Type B pancreatic cell (in vitro differentiated cells): ENCODE results near the gene S100A4. TPM values are rescaled to one million over a fixed set of nuclear protein-coding genes. Genes with fewer than 3 reads are reported as not detected.

Source experiments
- DNase-seq: peaks from one replicate; pipeline ENCODE4 v3.0.0; 2021; ENCODE audit warnings: mixed read lengths; ENCODE audit not compliant: unreplicated experiment; ENCODE audit errors: extremely low spot score
- H3K27ac Mint-ChIP-seq: 2 replicates; pipeline ENCODE4 v1.8.0; 2021; ENCODE audit warnings: mild to moderate bottlenecking, mixed read lengths
- H3K27me3 Mint-ChIP-seq: 2 replicates; pipeline ENCODE4 v1.8.0; 2021; ENCODE audit warnings: mixed read lengths
- H3K36me3 Mint-ChIP-seq: 2 replicates; pipeline ENCODE4 v1.8.0; 2021; ENCODE audit warnings: mixed read lengths
- H3K4me1 Mint-ChIP-seq: one replicate; pipeline ENCODE4 v1.8.0; 2021; ENCODE audit warnings: mixed read lengths; ENCODE audit not compliant: unreplicated experiment
- H3K4me3 Mint-ChIP-seq: 2 replicates; pipeline ENCODE4 v1.8.0; 2021; ENCODE audit warnings: mild to moderate bottlenecking, mixed read lengths
- H3K9me3 Mint-ChIP-seq: 2 replicates; pipeline ENCODE4 v1.8.0; 2021; ENCODE audit warnings: mixed read lengths
- CTCF ChIP-seq: fragments of 200-600 bp; sonication (generic); conservative IDR thresholded peaks from 2 replicates; pipeline ENCODE4 v1.5.0; 2021; ENCODE audit warnings: antibody characterized with exemption, mild to moderate bottlenecking
- total RNA-seq: library from RNA; stranded (reverse); gene quantifications from 2 replicates; pipeline ENCODE4 v1.2.1, GENCODE V29; 2021; ENCODE audit warnings: low replicate concordance

Gene S100A4
- total RNA-seq, 1 donor from 2014 or later = 61.0 TPM

- H3K27ac Mint-ChIP-seq = peak overlapping the region; percentile 87
- no peak for TF ChIP-seq CTCF
- H3K4me3 Mint-ChIP-seq = peak overlapping the region; percentile 70
- H3K36me3 Mint-ChIP-seq = no peaks in the 10 kb centered on the region
- H3K4me1 Mint-ChIP-seq = peaks cover 38% of the 10 kb centered on the region
- DNase-seq = no peak
- no peaks in the 10 kb centered on the region for H3K27me3 Mint-ChIP-seq
- peaks cover 5% of the 10 kb centered on the region for H3K9me3 Mint-ChIP-seq
Measured at GRCh38 chr1:153536012-153536670, 9.5 kb downstream of the S100A4 start.

- Mint-ChIP-seq H3K36me3 (no peaks in the 10 kb centered on the region), H3K27ac (peak within 1 kb of the TSS; percentile 87), H3K27me3 (no peaks in the 10 kb centered on the region), H3K4me1 (peaks cover 37% of the 10 kb centered on the region), H3K9me3 (peaks cover 5% of the 10 kb centered on the region), H3K4me3 (peak within 1 kb of the TSS; percentile 81)
- no peak for DNase-seq
- TF ChIP-seq CTCF = no peak
Measured at GRCh38 chr1:153535242-153536011, 10.2 kb downstream of the S100A4 start, which contains the start of gene S100A6. Gene S100A6, minus strand, starts transcription at chr1:153535991. Its CDS starts 652 bp downstream, at chr1:153535339.

- Mint-ChIP-seq H3K36me3 (no peaks in the 10 kb centered on the region), H3K27ac (peak overlapping the region; percentile 75), H3K4me1 (peaks cover 31% of the 10 kb centered on the region), H3K4me3 (peak overlapping the region; percentile 81), H3K27me3 (no peaks in the 10 kb centered on the region), H3K9me3 (peaks cover 5% of the 10 kb centered on the region)
- DNase-seq = no peak
- TF ChIP-seq CTCF = no peak
Measured at GRCh38 chr1:153534925-153535241, 10.7 kb downstream of the S100A4 start.

GRCh38 chr1:153534226-153534924 is 11.2 kb downstream of the S100A4 start:
- Mint-ChIP-seq H3K27ac (peak overlapping the region; percentile 93), H3K27me3 (no peaks in the 10 kb centered on the region)

More at GRCh38 chr1:153534226-153534924, 11.2 kb downstream of the S100A4 start:
- no peak for DNase-seq
- Mint-ChIP-seq H3K9me3 (peaks cover 5% of the 10 kb centered on the region), H3K4me3 (peak overlapping the region; percentile 84), H3K36me3 (no peaks in the 10 kb centered on the region), H3K4me1 (peaks cover 26% of the 10 kb centered on the region)
- no peak for TF ChIP-seq CTCF
